Mucosa of descending colon (tissue), 3 donors: ENCODE data around the gene WDR87. TPM values are rescaled to one million over a fixed set of nuclear protein-coding genes. Genes with fewer than 3 reads are reported as not detected.

Experiments
- ATAC-seq: fragments of 200-7000 bp; cut with Tn5 transposase; one replicate; pipeline ENCODE4 v1.9.1; 2020; ENCODE audit warnings: mild to moderate bottlenecking, moderate library complexity
- DNase-seq, 3 donors: peaks; one replicate each; pipeline ENCODE4 v3.0.0-alpha.2; 2020
- H3K36me3 ChIP-seq: fragments of 200-600 bp; one replicate; pipeline ENCODE4 v1.8.0; 2021; ENCODE audit warnings: low read depth, mild to moderate bottlenecking
- H3K4me1 ChIP-seq: fragments of 200-600 bp; one replicate; pipeline ENCODE4 v1.8.0; 2021; ENCODE audit warnings: low read depth, mild to moderate bottlenecking
- H3K4me3 ChIP-seq: fragments of 200-600 bp; one replicate; pipeline ENCODE4 v1.8.0; 2021; ENCODE audit warnings: mild to moderate bottlenecking
- H3K9me3 ChIP-seq: fragments of 200-600 bp; one replicate; pipeline ENCODE4 v1.8.0; 2021; ENCODE audit warnings: mild to moderate bottlenecking
- intact Hi-C, 2 donors: fragments of 100-400 bp; cut with DNase I in 1 of 2; cut with micrococcal nuclease in 1 of 2; formaldehyde crosslinking; loops; one replicate each; pipeline versions ENCODE4 v1.11.0 to v1.11.1; 2022; cut with DNase I, micrococcal nuclease
- total RNA-seq, 3 donors: library from RNA; stranded (reverse); fragmentation: NEBNext Ultra II Directional in 2 of 3; extraction: Animal tissue kit (Norgen Biotek cat#: 25700) in 2 of 3; gene quantifications; one replicate each; pipeline versions ENCODE4 v1.2.1 to v1.2.4, GENCODE V29; 2021 to 2023
- TF ChIP-seq, protein P1 (sequence below): fragments of 200-600 bp; IDR thresholded peaks from one replicate; pipeline ENCODE4 v1.8.0; 2022; ENCODE audit warnings: antibody characterized with exemption, mild to moderate bottlenecking
- donor health status: DM: no; HTN: no; CAD: no; lungs with moderate emphysema.
- donor health status: DM: no; HTN: no; CAD: no.
- donor health status: DM: no; HTN: yes; CAD: no.

WDR87 gene
- total RNA-seq, 3 donors from 2014 or later, result not detected

DNA sequence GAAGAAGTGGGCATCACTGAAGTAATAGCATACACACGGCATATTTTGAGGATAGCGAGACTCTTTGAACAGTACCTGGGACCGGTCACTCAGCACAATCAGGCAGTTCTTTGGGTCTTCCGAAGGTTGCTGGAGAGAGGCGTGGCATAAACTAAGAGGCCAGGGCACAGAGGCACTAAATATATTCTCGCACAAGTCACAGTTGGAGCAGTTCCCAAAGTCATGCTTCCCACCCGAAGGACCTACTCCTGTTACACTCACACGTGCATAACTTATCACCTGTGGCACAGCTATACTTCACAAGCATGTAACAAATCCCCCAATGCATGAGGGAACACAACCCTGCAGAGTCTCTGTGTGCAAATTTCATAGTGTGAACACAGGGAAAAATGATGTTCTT is 10.2 kb downstream of the WDR87 start:
- ATAC-seq, result no peak
- no peak overlapping the region for H3K4me3 ChIP-seq
- no peaks in the 10 kb centered on the region for H3K36me3 ChIP-seq
- no peak for DNase-seq
- intact Hi-C loops, result no loop called here
- H3K9me3 ChIP-seq, result no peaks in the 10 kb centered on the region
- H3K4me1 ChIP-seq, result no peaks in the 10 kb centered on the region
- TF ChIP-seq, protein P1, sequence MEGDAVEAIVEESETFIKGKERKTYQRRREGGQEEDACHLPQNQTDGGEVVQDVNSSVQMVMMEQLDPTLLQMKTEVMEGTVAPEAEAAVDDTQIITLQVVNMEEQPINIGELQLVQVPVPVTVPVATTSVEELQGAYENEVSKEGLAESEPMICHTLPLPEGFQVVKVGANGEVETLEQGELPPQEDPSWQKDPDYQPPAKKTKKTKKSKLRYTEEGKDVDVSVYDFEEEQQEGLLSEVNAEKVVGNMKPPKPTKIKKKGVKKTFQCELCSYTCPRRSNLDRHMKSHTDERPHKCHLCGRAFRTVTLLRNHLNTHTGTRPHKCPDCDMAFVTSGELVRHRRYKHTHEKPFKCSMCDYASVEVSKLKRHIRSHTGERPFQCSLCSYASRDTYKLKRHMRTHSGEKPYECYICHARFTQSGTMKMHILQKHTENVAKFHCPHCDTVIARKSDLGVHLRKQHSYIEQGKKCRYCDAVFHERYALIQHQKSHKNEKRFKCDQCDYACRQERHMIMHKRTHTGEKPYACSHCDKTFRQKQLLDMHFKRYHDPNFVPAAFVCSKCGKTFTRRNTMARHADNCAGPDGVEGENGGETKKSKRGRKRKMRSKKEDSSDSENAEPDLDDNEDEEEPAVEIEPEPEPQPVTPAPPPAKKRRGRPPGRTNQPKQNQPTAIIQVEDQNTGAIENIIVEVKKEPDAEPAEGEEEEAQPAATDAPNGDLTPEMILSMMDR, result no peak

DNA sequence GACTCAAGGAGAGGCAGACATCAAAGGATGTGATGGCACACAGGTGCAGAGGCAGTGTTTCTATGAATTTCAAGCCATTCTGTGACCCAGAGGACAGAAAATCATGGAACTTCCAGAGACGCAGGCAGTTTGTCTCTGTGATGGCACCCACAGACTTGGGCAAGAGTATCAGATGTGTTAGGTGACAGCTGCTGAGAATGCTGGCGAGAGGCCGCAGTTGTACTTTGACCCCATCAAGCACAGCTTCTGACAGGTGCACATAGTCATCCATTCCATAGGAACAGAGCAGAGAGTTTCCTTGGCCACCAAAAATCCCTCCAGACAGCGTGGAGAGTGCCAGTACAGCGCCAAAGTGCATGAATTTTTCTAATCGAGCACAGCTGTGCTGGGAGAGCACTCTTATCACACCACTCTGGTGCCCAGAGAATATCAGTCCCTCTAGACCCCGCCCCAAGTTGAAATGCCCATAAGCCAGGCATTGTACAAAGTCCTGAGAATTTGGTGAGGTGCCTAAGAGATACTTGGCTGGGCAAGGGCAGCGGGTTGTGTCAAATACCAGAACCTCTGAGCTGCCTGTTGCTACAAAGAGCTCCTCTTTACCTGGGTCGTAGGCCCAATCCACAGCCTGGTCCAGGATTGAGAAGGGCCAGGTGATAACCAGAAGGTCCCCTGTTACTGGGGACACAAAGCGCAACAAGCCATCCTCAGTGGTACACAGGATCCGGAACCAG is 12.4 kb downstream of the WDR87 start:
- ATAC-seq (peak; percentile 85), DNase-seq (no peak)
- no peaks in the 10 kb centered on the region for H3K4me1 ChIP-seq
- TF ChIP-seq, protein P1, result no peak
- H3K36me3 ChIP-seq, result no peaks in the 10 kb centered on the region
- intact Hi-C loops, result no loop called here
- H3K4me3 ChIP-seq, result no peak overlapping the region
- no peaks in the 10 kb centered on the region for H3K9me3 ChIP-seq

DNA sequence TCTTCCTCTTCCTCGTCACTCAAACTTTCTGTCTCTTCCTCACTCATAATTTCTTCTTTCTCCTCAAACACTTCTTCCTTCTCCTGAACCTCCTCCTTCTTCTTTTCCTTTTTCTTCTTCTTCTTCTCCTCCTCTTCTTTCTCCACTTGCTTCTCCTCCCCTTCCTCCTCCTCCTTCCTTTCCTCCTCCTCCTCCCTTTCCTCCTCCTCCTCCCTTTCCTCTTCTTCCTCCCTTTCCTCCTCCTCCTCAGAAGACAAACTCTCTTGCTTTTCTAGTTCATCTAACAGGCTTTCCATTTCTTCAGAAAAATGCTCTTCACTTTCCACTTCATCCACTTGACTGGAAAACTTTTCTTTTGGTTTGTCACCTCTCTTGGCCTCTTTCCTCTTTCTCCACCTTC is 19.8 kb downstream of the WDR87 start:
- H3K9me3 ChIP-seq, result no peaks in the 10 kb centered on the region
- intact Hi-C loops, result no loop called here
- H3K36me3 ChIP-seq, result no peaks in the 10 kb centered on the region
- ATAC-seq, result no peak
- DNase-seq, result no peak
- no peaks in the 10 kb centered on the region for H3K4me1 ChIP-seq
- H3K4me3 ChIP-seq, result no peak overlapping the region
- TF ChIP-seq, protein P1, result no peak

DNA sequence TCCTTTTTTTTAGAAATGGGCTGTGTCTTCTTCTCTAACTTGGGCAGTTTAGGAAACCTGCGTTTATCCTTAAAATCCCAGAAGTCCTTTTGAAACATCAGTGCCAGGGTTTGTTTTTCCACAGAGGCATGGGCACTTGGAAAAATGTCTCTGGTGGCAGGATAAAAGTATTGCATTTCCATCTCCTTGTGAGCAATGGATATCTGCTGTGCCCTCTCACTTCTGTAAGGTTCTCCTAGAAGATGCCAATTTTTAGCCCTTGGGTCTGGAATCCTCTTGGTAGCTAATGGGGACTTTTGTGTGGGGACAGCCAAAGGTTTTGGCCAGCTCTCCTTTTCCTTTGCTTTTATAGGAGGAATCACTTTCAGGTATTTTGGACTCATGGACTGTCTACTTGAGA is 21.0 kb downstream of the WDR87 start:
- Histone ChIP-seq H3K9me3 (no peaks in the 10 kb centered on the region), H3K4me3 (no peak overlapping the region), H3K4me1 (no peaks in the 10 kb centered on the region), H3K36me3 (no peaks in the 10 kb centered on the region)
- DNase-seq (no peak), ATAC-seq (no peak)
- intact Hi-C loops, result no loop called here
- TF ChIP-seq, protein P1, result no peak

DNA sequence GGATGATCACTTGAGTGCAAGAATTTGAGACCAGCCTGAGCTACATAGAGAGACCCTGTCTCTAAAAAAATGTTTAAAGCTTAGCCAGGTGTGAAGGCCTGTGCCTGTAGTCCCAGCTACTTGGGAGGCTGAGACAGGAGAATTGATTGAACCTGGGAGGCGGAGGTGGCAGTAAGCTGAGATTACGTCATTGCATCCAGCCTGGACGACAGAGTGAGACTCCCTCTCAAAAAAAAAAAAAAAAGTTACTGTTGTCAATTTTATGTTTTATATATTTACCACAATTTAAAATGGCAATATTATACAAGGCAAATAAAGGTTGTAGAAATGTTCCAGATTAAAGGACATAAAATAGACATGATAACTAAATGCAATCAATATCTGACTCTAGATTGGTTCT is 29.2 kb downstream of the WDR87 start:
- H3K4me1 ChIP-seq, result no peaks in the 10 kb centered on the region
- H3K36me3 ChIP-seq, result no peaks in the 10 kb centered on the region
- H3K4me3 ChIP-seq, result no peak overlapping the region
- no peaks in the 10 kb centered on the region for H3K9me3 ChIP-seq
- no peak for ATAC-seq
- intact Hi-C loops, result no loop called here
- DNase-seq, result no peak
- TF ChIP-seq, protein P1, result no peak

DNA sequence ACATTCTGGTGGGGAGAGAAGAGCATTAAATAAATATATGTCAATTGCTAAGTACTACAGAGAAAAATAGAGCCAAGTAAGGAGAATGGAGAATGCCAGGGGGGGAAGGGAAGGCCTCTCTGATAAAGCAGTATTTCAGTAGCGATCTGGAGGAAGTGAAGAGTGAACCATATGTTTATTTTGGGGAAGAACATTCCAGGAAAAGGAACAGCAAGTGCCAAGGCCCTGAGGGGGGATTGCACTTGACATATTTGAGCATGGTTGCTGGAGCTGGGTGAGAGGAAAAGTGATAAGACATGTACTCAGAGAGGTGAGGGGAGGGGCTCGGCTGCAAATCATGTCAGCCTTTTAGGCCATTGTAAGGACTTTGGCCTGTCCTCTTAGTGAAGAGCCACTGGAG is 30.4 kb downstream of the WDR87 start:
- ATAC-seq (no peak), DNase-seq (no peak)
- TF ChIP-seq, protein P1, result no peak
- Histone ChIP-seq H3K9me3 (no peaks in the 10 kb centered on the region), H3K4me1 (no peaks in the 10 kb centered on the region), H3K4me3 (no peak overlapping the region), H3K36me3 (no peaks in the 10 kb centered on the region)
- intact Hi-C loops, result no loop called here
